HG03378 (cell line): ENCODE measurements around the gene ENTPD6.

Experiments
- ATAC-seq: cut with Tn5 transposase; IDR thresholded peaks from one replicate; pipeline ENCODE4 v1.9.1; 2021; ENCODE audit warnings: mild to moderate bottlenecking, moderate library complexity; ENCODE audit not compliant: unreplicated experiment

Gene ENTPD6

DNA sequence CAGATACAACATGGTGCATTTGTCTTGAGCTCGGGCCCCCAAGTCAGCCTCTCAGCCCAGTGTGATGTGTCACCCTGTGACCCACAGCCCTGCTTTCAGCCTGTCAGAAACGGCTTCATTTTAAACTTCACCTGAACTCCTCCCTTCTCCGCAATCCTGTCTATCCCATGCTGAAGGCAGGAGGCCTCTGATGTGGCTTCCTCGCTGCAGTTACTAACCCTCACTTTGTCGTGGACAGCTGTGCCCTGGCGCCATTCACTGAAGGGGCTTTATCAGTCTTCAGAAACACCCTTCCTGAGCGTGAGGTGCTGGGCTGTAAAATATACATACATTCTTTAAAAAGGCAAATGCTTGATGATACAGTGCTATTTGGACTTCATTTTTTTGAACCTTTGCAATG is 7.9 kb upstream of the ENTPD6 start:
- no peak for ATAC-seq

DNA sequence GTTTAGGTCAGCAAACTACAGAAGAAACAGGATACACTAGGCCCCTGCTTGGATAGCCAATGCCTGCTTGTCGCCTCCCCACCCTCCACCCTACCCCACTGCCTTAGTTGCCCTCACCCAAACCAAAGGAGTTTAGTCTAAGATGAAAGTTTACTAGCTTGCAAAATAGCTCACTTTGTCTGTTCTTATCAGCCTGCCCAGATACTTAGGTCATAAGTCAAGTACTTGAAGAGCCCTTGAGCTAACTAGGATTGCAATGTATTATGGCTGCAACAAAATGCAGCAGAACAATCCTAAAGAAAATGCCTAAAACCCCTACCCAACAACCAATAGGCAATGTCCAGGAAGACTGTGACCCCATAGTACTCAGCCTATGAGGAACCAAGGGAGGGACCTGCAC is 7.3 kb upstream of the ENTPD6 start:
- no peak for ATAC-seq

DNA sequence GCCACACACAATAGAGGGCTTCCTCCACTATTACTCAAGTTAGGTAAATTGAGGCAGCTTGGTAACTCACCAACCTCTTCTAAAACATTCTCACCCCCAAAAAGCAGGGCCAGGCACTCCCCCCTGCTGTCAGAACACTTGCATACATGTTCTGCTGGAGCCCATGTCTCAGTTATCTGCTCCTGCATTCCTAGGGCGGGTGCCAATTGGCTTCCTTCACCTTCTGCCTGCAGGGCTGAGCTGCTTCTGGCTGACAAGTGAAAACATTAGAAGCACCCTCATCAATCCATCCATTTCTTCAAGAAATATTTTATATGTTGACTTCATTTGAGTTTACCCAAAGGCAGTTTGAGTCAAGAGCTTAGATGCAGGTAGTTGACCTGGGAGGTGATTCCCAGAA is 4.5 kb upstream of the ENTPD6 start:
- ATAC-seq, result no peak

DNA sequence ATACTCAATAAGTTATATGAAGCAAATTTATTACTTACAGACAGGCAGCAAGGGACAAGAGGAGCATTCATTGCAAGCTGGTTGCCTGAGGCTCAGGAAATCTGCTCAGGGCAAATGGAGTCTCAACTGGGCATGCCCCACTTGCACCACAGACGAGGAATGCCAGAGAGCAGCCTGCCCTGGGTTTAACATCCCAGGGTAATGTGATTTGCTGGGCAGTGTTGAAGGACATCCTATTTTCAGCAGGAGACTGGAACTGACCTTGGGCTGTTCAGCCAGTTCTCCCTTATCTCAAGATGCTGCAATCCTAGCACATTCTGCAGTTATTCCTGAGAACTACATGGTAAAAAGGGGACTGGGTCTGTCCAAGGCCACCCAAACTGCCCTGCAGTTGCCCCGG is 3.8 kb upstream of the ENTPD6 start:
- no peak for ATAC-seq

DNA sequence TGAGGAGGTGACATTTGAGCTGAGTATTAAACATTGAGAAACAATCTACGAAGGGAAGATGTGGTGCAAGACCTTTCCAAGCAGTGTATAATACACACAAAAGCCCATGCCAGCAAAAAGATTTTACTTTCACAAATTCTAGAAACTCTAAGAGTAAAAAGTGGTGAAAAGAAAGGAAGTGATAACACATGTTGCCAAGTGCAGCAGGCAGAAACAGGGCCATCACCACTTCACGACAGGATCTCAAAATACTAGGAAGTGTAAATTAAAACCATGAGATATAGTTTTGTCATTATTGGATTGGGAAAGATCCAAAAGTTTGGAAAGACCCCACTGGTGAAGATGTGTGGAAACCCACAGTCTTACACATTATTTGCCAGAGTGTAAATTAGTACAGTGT is 1.7 kb upstream of the ENTPD6 start:
- ATAC-seq, result no peak

DNA sequence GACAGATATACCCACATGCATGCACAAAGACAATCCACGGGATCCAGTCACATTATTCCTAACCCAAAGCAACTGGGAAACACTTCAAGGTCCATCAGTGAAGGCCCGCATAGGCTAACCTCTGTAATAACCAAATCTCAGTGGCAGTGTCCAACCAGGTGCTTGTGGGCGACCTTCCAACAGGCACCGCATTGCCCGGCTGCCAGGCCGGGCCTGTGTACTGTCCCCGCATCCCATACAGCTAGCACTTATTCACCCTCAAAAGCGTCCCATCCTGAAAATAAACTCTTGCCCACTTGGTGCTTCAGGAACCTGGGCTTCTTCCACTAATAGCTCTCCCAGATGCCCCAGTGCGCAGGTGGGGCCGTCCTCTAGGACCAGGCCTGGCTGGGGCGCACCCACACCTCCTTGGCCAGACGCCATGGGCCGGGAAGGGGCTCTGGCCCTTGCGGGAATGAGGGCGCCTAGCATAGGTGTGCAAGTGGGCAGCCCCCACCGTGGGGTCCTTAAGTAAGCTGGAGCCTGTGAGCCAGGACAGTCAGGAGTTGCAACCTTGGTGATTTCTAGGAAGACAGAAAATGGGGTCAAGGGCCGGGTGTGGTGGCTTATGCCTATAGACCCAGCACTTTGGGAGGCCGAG is 1.1 kb upstream of the ENTPD6 start:
- no peak for ATAC-seq

DNA sequence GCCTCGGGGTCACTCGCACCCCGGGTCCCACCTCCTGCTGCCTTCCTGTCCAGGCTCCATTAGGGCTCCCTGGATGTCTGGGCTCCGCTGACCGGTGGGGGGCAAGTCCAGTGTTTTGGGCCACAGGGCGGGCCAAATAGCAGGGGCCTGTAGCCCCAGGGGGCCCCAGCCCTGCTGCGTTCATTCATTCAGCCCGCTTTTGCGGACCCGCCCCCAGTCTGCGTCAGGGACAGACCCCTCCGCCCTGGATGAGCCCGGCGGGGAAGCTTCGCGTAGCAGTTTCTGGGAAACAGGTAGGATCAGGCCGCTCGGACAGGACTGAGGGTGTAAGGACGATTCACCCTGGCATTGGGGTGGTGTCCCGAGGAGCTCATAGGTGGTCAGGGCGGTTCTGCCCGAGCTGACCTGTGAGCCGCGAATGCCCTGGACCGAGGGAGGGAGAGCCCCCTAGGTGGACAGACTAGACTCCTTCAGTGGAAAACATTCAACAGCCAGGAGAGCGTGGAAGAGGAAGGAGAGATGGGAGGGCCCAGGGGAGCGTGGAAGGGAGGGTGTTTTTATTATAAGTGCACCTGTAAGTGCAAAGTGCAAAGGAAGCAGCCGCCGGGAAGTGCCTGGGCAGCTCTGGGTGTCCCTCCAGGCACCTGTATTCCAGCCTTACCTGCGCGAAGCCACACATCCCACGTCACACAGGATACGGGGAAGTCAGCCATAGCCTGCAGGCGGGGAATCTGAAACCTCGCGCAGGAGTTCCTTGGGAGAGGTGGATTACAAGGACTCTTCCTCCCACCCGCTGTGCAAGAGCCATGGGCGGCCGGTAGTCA is 662 bp downstream of the ENTPD6 start:
- ATAC-seq, result peak; percentile 21

DNA sequence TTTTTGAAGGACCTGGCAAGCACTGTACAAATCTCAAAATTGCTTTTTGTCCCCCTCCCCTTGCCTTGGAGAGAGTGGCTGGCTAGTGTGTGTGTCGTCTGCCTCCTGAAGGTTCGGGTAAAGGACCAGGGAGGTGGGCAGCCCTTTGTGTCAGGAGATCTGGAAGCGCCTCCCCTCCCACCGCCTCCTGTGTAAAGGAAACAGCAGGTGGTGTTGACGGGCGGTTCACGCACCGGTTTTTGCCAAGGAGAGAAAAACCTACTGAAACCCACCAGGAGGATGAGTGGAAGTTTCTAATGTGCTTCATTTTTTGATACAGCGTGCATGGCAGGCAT is 1.2 kb downstream of the ENTPD6 start:
- no peak for ATAC-seq

DNA sequence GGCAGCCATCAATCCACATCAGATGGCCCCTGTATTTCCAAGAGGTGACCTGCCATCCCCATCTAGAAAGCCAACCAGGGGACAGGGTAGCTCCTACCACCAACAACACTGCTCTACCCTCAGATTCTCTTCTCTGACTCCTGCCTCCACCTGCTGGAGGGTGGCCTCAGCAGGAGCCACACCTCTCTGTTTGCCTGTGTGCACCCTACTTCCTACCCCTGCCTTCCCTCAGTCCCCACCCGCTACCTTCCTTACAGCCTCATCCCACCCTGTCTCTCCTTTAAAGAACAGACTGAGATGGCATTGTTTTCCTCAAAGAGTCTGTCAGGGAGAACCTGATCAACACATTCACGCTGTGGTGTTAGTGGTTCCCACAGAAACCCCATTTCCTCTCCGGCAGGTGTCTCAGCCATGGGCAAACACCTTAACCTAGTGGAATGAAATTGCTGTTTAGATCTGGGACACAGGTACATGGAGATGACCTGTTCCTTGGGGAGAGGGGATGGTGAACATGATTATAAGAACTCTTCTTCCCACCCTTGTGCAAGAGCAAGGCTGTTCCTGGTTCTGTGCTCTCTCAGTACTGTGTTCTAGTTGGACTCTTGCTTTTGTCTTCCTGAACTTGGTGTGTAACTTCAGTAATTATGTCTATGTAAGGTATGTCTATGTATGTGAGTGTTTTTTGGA is 1.8 kb downstream of the ENTPD6 start:
- ATAC-seq, result no peak

DNA sequence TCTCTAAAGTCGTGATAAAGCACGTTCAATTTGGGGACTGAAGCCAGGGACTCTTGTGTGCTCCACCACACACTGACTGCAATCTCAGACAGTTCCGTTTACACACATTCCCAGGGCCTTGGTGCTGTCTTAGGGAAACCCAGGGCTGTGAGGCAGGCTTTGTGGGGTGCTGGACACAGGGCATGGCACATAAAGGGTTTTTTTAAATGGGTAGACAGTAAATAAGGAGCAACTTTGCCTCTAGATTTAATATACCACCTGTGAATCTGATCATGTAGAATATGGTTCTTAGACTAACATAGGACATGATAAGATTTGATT is 2.3 kb downstream of the ENTPD6 start:
- no peak for ATAC-seq

DNA sequence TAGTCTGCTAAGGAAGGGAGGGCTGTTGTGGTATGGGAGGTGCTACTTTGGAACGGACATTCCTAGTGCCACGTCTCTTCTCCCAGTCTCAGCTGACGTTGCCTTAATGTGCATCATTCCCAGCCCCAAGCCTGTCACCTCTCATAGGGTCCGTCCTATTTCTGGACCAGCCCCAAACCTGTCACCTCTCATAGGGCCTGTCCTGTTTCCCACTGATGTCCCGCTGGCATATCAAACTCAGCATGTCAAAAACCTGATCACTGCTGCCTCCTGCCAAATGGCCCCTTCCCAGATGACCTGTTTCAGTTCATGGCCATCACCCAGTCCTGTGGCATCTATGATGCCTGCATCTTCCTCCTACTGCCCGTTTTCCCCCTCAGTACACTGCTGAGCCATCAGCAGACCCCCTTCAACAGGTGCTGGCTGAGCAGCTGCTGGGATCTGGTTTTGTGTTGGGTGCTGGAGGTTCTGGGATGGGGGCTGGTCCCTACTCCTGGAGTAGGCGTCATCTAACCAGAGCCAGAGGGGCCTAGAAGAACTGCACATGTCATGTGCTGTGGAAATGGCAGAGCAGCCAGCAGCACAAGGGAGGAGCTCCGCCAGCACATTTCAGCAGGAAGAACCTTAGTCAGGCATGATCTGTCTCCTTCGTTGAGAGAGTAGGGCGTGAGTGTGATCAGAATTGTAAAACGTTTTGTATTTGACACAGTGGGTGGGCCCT is 3.3 kb downstream of the ENTPD6 start:
- ATAC-seq, result no peak

DNA sequence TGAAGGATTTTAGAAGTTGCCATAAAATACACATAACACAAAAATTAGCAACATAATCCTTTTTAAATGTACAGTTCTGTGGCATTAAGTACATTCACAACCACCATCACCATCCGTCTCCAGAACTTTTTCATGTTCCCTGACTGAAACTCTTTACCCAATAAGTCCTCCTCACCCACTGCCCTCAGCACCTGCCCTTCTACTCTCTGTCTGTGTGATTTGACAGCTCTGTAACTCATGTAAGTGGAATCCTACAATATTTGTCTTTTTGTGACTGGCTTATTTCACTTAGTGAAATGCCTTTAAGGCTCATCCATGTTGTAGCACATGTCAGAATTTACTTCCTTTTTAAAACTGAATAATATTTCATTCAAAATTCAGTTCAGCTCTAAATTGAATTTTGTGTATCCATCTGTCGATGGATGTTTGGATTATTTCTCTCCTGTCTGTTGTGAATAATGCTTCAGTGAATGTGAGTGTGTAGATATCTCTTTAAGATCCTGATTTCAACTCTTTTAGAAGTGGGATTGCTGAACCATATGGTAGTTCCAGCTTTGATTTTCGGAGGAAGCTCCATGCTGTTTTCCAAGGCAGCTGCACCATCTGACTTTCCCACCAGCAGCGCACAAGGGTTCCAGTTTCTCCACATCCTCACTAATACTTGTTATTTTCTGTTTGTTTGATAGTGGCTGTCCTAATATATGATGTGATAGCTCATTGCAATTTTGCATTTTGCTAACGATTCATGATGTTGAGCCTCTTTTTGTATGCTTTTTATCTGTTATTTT is 4.2 kb downstream of the ENTPD6 start:
- ATAC-seq, result no peak

DNA sequence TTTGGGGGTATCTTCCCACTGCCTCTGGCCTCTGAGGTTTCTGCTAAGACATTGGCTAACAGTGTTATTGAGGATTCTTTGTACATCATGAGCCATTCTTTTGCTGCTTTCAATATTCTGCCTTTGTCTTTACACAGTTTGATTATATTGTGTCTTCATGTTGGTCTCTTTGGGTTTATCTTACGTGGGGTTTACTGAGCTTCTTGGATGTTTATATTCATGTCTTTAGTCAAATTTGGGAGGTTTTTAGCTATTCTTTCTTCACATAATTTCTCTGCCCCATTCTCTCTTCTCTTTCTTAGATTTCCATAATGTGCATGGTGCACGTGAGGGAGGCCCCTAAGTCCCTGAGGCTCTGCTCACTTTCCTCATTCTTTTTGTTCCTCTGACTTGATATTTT is 7.6 kb downstream of the ENTPD6 start:
- no peak for ATAC-seq

DNA sequence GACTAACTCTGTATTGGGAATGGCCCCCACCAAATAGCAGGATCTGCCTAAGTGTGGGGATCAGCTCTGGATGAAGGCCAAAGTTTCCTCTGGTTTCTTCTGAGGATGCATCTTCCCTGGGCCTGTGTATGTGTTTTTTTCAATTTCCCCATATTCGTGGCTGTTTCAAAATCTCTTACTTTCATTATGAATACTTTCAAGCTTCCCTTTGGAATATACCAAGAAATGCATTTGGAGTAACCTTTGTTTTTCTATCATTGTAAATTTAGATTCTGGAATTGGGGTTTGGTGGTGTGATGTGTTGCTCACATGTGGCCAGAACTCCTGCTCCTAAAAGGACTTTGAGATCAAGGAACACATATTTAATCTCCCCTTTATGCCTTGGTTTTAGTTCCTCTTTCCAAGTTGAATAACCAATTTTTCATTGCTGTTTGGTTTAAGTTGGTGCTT is 8.4 kb downstream of the ENTPD6 start:
- no peak for ATAC-seq

DNA sequence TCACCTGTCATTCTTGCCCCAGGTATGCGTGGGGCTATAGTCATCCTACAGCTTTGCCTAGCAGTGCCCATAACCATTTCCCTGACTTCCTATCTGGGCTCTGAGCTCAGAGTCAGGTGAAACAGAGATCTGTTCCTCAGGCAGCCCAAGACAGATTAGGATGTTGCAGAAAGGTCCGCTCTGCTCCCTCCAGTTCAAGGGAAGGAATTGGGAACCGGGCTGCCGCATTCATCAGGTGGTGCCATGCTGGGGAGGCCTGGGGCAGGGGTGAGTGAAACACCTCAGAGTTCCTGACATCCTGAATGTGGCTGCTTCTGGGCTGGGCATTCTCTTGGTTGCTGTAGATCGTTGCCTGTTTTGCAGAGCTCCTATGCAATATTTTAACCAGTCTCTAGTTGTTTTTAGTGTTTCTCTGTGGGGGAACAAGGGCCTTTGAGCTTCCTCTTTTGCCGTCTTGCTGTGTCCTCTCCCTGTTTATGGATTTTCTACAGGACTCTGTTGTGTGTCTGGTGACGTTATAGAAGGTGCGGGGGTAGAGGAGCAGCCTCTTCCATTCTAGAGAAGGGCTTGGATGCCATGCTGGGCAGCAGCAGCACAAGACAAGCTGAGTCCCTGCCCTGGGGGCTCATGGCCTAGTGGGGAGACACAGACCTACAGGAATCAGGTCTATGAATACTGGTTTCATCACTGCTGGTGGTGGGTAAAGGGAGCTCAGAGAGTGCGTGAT is 9.2 kb downstream of the ENTPD6 start:
- ATAC-seq, result no peak

DNA sequence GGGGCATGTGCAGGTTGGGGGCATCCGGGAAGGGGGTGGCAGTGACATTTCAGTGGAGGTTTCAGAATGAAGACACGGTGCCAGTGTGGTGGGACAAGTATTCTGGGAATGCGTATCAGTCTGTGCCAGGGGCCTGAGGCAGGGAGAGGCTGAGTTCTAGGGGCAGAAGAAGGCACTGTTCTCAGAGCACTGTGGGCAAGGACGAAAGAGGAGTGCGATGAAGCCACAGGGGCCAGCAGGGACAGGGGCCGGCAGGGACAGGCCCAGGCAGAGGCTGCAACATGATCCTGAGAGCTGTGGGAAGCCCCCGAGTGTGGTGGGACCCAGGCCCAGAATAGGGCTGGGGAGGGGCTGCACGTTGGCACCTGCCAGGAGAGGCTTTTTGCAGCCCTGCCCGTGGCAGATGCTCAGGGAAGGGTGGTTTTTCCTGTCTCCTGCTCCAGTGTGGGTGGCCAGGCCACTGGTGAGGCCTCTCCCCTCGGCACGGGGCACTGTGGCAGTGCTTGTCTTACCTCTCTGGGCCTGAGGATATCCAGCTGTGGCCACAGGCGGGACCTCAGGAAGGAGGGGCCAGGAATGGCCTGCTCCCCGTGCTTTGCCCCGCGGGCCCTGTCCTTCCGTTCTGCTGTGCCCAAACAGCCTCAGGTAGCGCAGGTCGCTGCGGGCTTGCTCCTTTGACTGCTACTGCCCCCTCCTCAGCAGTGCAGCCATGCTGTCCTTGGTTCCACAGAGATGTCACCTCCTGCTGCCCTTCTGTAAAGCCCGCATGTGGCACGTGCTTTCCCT is 10.0 kb downstream of the ENTPD6 start:
- no peak for ATAC-seq

DNA sequence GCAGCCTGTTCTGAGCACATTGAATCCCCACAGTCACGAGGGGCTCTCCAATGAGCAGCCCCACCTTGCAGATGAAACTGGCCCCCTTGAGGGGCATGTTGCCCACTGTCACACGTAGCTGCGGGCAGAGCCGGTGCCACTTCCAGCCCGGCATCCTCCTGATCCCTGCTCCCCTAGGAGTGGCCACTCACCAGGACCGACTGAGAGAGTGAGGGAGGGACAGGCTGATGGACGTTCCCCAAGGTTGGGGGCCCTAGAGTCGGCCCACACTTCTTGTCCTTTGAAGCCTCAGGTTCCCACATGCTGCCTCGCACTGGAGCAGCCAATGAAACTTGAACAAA is 10.5 kb downstream of the ENTPD6 start:
- ATAC-seq, result no peak

DNA sequence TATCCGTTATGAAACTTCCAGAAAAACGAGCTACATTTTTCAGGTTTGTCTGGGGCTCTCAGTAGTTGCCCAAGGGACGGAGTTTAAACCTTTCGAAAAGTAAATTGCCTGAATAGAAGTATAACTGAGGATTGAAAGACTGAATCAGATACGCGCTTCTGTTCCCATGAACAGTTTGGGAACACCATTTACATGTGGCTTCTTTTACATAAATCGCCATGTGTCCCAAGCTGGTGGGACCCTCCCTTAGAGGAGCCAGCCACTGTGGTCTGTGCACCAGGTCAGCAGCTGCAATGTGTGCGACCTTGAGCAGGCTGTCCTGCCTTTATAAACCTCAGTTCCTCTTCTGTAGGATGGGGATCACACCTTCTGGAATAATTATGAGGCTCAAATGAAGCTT is 11.0 kb downstream of the ENTPD6 start:
- ATAC-seq, result no peak

DNA sequence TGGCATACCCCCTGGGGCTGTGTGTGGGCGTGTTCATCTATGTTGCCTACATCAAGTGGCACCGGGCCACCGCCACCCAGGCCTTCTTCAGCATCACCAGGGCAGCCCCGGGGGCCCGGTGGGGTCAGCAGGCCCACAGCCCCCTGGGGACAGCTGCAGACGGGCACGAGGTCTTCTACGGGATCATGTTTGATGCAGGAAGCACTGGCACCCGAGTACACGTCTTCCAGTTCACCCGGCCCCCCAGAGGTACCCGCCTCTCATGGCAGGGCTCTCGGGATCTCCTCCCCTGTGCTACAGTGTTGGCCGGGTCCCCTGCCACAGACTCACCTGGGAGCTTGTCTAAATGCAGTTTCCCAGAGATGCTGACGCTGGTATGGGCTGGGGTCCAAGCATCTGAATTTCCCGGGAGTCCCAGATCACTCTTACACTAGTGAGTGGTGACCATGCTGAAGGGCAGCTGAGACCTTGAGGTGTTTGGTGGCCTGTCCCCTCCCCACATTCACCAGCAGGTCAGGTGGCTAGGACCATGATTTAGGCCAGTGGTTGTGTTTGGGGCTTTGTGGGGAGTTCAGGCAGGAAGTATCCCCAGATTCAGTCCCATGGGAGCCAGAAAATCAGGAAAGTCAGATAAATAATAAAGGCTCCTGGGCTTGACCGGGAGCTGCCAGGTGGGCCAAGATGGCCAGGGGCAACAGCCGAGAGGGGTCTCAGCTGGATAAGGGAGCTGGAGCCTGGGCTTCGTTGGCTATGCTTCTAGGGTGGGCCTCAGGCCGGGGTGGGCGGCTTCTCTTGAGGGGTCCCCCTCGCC is 11.8 kb downstream of the ENTPD6 start:
- ATAC-seq, result no peak
